Esophagus muscularis mucosa (tissue), 4 donors: ENCODE results near the gene PTPRQ. TPM values are rescaled to one million over a fixed set of nuclear protein-coding genes. Genes with fewer than 3 reads are reported as not detected.

ENCODE experiments used
- DNase-seq: peaks from one replicate; pipeline ENCODE4 v3.0.0-alpha.2; 2017; ENCODE audit errors: extremely low spot score
- H3K27ac ChIP-seq, 4 donors: fragments of 200-600 bp; sonication (generic); replicated peaks in 1 of 4; 1 replicate in 3 of 4; 2 replicates in 1 of 4; pipeline ENCODE4 v1.5.1; 2016 to 2019; ENCODE audit warnings: mild to moderate bottlenecking in 1 of 4
- H3K27me3 ChIP-seq, 4 donors: fragments of 200-600 bp; sonication (generic); one replicate each; pipeline versions ENCODE4 v1.5.1 to v1.6.0; 2016 to 2019
- H3K36me3 ChIP-seq, 4 donors: fragments of 200-600 bp; sonication (generic); one replicate each; pipeline ENCODE4 v1.5.1; 2016 to 2019
- H3K4me1 ChIP-seq, 4 donors: fragments of 200-600 bp; sonication (generic); one replicate each; pipeline ENCODE4 v1.5.1; 2016 to 2019
- H3K4me3 ChIP-seq, 4 donors: fragments of 200-600 bp; sonication (generic); 1 replicate in 2 of 4; 2 replicates in 2 of 4; pipeline ENCODE4 v1.5.1; 2016 to 2019; ENCODE audit warnings: mild to moderate bottlenecking in 4 of 4, moderate library complexity in 1 of 4
- H3K9me3 ChIP-seq, 4 donors: fragments of 200-600 bp; sonication (generic); 1 replicate in 3 of 4; 2 replicates in 1 of 4; pipeline ENCODE4 v1.5.1; 2016 to 2019
- EP300 ChIP-seq: sonication (generic); formaldehyde crosslinking; IDR thresholded peaks from one replicate; pipeline ENCODE4 v1.6.1; 2017; ENCODE audit warnings: antibody characterized with exemption
- POLR2A ChIP-seq: fragments of 450-650 bp; IDR thresholded peaks from one replicate; pipeline ENCODE4 v1.6.1; 2017; ENCODE audit warnings: antibody characterized with exemption, moderate library complexity, mild to moderate bottlenecking, low read depth
- POLR2AphosphoS5 ChIP-seq, 2 donors: sonication (generic); formaldehyde crosslinking; IDR thresholded peaks; one replicate each; pipeline ENCODE4 v1.6.1; 2017; ENCODE audit warnings: antibody characterized with exemption in 2 of 2
- WGBS: methylation state at CpG from one replicate; pipeline ENCODE4 v1.1.5; 2018; 5-methylcytosine and 5-hydroxymethylcytosine counted together
- intact Hi-C: fragments of 100-400 bp; cut with DNase I; formaldehyde crosslinking; loops from one replicate; pipeline ENCODE4 v1.15.1; 2023
- total RNA-seq, 4 donors: library from RNA; depleted of rRNA; stranded (reverse); fragments of >200 nt; gene quantifications; one replicate each; pipeline versions ENCODE4 v1.1.0 to v1.2.1, GENCODE V29; 2016
- TF ChIP-seq, protein P1 (sequence below), 3 experiments: fragments of 200-600 bp in 2 of 3; fragments of 450-650 bp in 1 of 3; sonication (generic) in 2 of 3; IDR thresholded peaks; one replicate each; pipeline ENCODE4 v1.5.1; 2017 to 2019; ENCODE audit warnings: antibody characterized with exemption in 3 of 3, mild to moderate bottlenecking in 2 of 3, moderate library complexity in 1 of 3

The PTPRQ gene
- total RNA-seq, 4 donors from 2014 or later: 2.0 to 13.7 (median 4.6) TPM

DNA sequence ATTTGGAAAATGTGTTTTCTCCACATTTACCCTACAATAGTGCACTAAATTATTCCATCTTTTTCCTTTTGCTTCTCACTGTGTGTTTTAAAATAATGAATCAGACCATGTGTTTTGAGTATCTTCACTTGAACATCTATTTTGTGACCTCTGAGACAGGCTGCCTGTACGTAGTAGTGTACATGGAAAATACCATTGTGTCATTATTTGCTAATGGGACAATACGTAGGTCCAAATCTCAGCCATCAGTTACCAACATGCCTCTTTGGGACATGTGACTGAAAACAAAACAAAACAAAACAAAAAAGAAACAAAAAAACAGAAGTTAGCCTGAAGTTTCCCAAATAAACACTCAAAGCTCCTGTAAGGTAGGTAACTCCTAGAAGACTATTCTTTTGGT lies 256.3 kb downstream of the PTPRQ start:
- 83% methylated on average over 2 of the region's 2 CpGs for WGBS
- no peaks in the 10 kb centered on the region for H3K27me3 ChIP-seq

DNA sequence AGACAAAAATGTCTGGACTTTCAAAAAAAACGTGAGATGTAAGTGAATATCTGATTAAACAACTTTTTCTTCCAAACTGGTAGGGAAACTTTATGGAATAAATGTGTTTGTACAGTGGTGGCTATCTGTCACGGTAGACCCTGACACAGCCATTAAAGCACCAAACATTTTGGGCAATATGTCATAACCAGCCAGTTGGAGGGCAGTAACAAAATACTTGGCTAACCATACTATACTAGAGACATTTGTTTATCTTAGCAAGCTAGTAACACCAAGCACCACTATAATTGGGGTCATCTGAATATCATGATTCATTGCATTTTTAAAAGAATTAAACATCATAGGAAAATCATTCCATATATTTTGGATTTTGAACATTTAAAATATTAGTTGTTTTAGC lies 257.4 kb downstream of the PTPRQ start:
- no peak for DNase-seq
- intact Hi-C loops: no loop called here
- Histone ChIP-seq H3K27me3 (no peaks in the 10 kb centered on the region), H3K4me1 (peaks cover 6 to 32% (median 25%) of the 10 kb centered on the region in 4 donors), H3K4me3 (no peak overlapping the region), H3K27ac (no peak overlapping the region), H3K9me3 (no peaks in the 10 kb centered on the region), H3K36me3 (no peaks in the 10 kb centered on the region)
- 33% methylated on average over 2 of the region's 2 CpGs for WGBS
- TF ChIP-seq, protein P1, sequence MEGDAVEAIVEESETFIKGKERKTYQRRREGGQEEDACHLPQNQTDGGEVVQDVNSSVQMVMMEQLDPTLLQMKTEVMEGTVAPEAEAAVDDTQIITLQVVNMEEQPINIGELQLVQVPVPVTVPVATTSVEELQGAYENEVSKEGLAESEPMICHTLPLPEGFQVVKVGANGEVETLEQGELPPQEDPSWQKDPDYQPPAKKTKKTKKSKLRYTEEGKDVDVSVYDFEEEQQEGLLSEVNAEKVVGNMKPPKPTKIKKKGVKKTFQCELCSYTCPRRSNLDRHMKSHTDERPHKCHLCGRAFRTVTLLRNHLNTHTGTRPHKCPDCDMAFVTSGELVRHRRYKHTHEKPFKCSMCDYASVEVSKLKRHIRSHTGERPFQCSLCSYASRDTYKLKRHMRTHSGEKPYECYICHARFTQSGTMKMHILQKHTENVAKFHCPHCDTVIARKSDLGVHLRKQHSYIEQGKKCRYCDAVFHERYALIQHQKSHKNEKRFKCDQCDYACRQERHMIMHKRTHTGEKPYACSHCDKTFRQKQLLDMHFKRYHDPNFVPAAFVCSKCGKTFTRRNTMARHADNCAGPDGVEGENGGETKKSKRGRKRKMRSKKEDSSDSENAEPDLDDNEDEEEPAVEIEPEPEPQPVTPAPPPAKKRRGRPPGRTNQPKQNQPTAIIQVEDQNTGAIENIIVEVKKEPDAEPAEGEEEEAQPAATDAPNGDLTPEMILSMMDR (IDR thresholded peaks at IDR 0.05): no peak
- no peak for TF ChIP-seq POLR2AphosphoS5 (IDR thresholded peaks at IDR 0.05)

More for the DNA sequence above, 256.3 kb downstream of the PTPRQ start:
- H3K4me3 ChIP-seq: no peak overlapping the region
- no peaks in the 10 kb centered on the region for H3K9me3 ChIP-seq
- TF ChIP-seq EP300 (no peak), POLR2AphosphoS5 (IDR thresholded peaks at IDR 0.05) (no peak), POLR2A (no peak)
- TF ChIP-seq, protein P1 (IDR thresholded peaks at IDR 0.05): no peak
- peaks cover 6 to 32% (median 25%) of the 10 kb centered on the region in 4 donors for H3K4me1 ChIP-seq
- no peaks in the 10 kb centered on the region for H3K36me3 ChIP-seq
- DNase-seq: no peak
- no peak overlapping the region for H3K27ac ChIP-seq
- intact Hi-C loops: no loop called here

DNA sequence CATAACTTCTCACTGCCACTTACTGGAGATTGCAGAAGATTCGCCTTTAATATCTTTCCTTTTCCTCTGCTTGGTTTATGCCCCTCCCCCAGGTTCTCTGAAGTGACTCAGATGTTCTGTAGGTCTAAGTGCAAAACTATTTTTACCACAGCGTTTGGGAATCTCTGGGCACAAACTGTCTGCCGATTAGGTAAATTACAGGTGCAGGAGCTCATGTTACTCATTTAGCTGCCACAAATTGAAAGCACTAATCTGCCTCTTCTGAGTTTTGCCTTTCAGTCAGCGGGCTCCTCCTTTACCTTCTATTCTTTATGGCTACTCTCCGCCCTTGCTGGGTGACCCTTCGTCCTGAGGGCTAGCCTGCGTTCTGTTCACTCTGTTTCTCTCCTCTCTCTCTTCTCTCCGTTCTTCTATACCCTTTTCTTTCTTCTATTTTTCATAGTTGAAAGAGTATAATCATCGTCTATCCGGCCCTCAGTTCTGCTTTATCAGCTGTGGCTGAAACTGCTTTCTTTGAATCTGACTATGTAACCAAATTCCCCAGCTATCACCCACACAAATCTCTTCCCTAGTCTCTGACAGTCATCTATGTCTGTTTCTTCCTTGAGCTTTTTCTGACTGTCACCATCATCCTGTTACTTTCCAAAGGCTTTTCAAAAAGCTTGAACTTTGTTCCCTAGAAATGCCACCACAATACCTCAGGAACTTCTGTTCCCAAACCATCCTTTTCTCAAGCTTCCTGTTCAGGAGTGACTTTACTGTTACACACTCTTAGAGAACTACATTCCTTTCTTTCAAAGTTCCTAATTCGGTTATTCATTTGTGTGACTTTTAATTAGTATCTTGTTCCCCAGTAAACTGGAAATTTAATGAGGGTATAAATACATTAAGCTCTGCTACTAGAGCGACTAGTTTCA lies 259.1 kb downstream of the PTPRQ start:
- peaks cover 0 to 4% (median 0%) of the 10 kb centered on the region in 4 donors for H3K27me3 ChIP-seq
- peaks cover 6 to 32% (median 25%) of the 10 kb centered on the region in 4 donors for H3K4me1 ChIP-seq
- no peaks in the 10 kb centered on the region for H3K9me3 ChIP-seq
- TF ChIP-seq, protein P1 (IDR thresholded peaks at IDR 0.05): no peak
- peak in 1 of 2 donors; percentile 46 for TF ChIP-seq POLR2AphosphoS5 (IDR thresholded peaks at IDR 0.05)
- peak; percentile 62 for TF ChIP-seq EP300
- no peak for DNase-seq
- 59% methylated on average over 12 of the region's 12 CpGs for WGBS
- H3K27ac ChIP-seq: peak overlapping the region; percentile 50 to 78 (median 67)
- intact Hi-C loops: no loop called here
- H3K4me3 ChIP-seq: no peak overlapping the region
- no peaks in the 10 kb centered on the region for H3K36me3 ChIP-seq

DNA sequence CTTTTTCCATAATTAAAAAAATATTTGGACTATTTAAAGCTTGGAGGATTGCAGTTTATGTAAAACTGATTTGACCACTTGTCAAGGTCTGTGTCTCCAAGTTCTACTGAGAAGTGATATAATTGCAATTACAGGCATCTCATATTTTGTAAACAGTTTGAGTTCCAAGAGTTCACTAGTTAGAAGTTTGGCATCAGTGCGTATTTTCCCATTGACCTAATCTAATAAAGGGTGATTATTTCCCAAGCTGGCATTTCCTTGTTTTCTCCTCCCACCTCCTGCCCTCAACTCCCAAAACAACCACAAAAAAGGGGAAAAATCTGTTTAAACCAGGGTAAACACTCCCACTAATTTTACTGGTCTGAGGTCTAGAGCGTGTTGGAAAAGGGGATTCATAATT lies 260.4 kb downstream of the PTPRQ start:
- intact Hi-C loops: no loop called here
- WGBS: 58% methylated on average over 2 of the region's 2 CpGs
- Histone ChIP-seq H3K9me3 (no peaks in the 10 kb centered on the region), H3K27me3 (peaks cover 0 to 13% (median 0%) of the 10 kb centered on the region in 4 donors), H3K4me3 (no peak overlapping the region), H3K36me3 (no peaks in the 10 kb centered on the region), H3K27ac (no peak overlapping the region), H3K4me1 (peaks cover 6 to 32% (median 28%) of the 10 kb centered on the region in 4 donors)
- no peak for TF ChIP-seq POLR2A
- TF ChIP-seq POLR2AphosphoS5 (IDR thresholded peaks at IDR 0.05): no peak
- TF ChIP-seq EP300: no peak
- TF ChIP-seq, protein P1 (IDR thresholded peaks at IDR 0.05): no peak
- DNase-seq: no peak
